ENCODE results near the gene GCNT4.

- TF ChIP-seq, protein P1, sequence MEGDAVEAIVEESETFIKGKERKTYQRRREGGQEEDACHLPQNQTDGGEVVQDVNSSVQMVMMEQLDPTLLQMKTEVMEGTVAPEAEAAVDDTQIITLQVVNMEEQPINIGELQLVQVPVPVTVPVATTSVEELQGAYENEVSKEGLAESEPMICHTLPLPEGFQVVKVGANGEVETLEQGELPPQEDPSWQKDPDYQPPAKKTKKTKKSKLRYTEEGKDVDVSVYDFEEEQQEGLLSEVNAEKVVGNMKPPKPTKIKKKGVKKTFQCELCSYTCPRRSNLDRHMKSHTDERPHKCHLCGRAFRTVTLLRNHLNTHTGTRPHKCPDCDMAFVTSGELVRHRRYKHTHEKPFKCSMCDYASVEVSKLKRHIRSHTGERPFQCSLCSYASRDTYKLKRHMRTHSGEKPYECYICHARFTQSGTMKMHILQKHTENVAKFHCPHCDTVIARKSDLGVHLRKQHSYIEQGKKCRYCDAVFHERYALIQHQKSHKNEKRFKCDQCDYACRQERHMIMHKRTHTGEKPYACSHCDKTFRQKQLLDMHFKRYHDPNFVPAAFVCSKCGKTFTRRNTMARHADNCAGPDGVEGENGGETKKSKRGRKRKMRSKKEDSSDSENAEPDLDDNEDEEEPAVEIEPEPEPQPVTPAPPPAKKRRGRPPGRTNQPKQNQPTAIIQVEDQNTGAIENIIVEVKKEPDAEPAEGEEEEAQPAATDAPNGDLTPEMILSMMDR (IDR thresholded peaks at IDR 0.05 in 4 of 5, conservative IDR thresholded peaks at IDR 0.05 in 1 of 5) = no peak
- no peak for TF ChIP-seq POLR2A (IDR thresholded peaks at IDR 0.05)
Observed at GRCh38 chr5:75010838-75011237, 41.5 kb downstream of the GCNT4 start.

Measured in gastrocnemius medialis (tissue), 4 donors.